Panc1 (cell line): ENCODE data around the gene MTARC2.

Experiments used
- POLR2AphosphoS5 ChIP-seq: IDR thresholded peaks from 2 replicates; pipeline ENCODE4 v1.6.1; 2012; ENCODE audit warnings: mild to moderate bottlenecking, low read depth, low read length, moderate library complexity
- SIN3A ChIP-seq: IDR thresholded peaks from 2 replicates; pipeline ENCODE4 v1.6.1; 2012; ENCODE audit warnings: low read depth, mild to moderate bottlenecking, low read length, moderate library complexity, borderline replicate concordance; ENCODE audit not compliant: insufficient read depth
- TF ChIP-seq, protein P1 (sequence below): fragments of 450-650 bp; IDR thresholded peaks from 2 replicates; pipeline ENCODE4 v1.5.1; 2017; ENCODE audit warnings: mild to moderate bottlenecking

GRCh38 chr1:220769205-220769604, 21.1 kb downstream of the MTARC2 start:
- no peak for TF ChIP-seq SIN3A
- no peak for TF ChIP-seq POLR2AphosphoS5
- TF ChIP-seq, protein P1, sequence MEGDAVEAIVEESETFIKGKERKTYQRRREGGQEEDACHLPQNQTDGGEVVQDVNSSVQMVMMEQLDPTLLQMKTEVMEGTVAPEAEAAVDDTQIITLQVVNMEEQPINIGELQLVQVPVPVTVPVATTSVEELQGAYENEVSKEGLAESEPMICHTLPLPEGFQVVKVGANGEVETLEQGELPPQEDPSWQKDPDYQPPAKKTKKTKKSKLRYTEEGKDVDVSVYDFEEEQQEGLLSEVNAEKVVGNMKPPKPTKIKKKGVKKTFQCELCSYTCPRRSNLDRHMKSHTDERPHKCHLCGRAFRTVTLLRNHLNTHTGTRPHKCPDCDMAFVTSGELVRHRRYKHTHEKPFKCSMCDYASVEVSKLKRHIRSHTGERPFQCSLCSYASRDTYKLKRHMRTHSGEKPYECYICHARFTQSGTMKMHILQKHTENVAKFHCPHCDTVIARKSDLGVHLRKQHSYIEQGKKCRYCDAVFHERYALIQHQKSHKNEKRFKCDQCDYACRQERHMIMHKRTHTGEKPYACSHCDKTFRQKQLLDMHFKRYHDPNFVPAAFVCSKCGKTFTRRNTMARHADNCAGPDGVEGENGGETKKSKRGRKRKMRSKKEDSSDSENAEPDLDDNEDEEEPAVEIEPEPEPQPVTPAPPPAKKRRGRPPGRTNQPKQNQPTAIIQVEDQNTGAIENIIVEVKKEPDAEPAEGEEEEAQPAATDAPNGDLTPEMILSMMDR = no peak
